Measurements from ENCODE around the gene LRRC27. TPM values are rescaled to one million over a fixed set of nuclear protein-coding genes. Genes with fewer than 3 reads are reported as not detected.

Gene LRRC27
- total and polyA plus RNA-seq, 2 donors (not counting 1 experiment from before 2014, with no cell fraction given), result 23.6 to 25.6 TPM

- 16% methylated on average over 15 of the region's 23 CpGs for WGBS (ENCODE audit: insufficient coverage)
- Histone ChIP-seq H3K27ac (ENCODE audit: low read length in 2 of 2) (peak overlapping the region in 1 of 2 donors; percentile 58), H3K9ac (ENCODE audit: low read length) (peak overlapping the region; percentile 93), H3K79me2 (ENCODE audit: control insufficient read depth, insufficient read depth, low read length) (peaks cover 40% of the 10 kb centered on the region), H3K9me3 (ENCODE audit: control extremely low read depth in 1 of 3, control insufficient read depth in 2 of 3, insufficient read depth in 1 of 3, low read length in 2 of 3) (no peaks in the 10 kb centered on the region), H3K27me3 (replicated peaks in 1 of 4; ENCODE audit: control extremely low read depth in 1 of 4, control insufficient read depth in 3 of 4, insufficient read depth in 4 of 4, low read length in 3 of 4) (no peaks in the 10 kb centered on the region), H3K4me1 (ENCODE audit: control insufficient read depth in 2 of 2, insufficient read depth in 2 of 2, low read length in 2 of 2) (peaks cover 32 to 41% of the 10 kb centered on the region in 2 donors), H2AFZ (ENCODE audit: insufficient read depth, low read depth, low read length, poor library complexity, severe bottlenecking) (peak overlapping the region; percentile 56), H4K20me1 (ENCODE audit: control insufficient read depth, insufficient read depth, low read length, poor library complexity, severe bottlenecking) (peaks cover 15% of the 10 kb centered on the region), H3K36me3 (replicated peaks in 1 of 2; ENCODE audit: control extremely low read depth in 1 of 2, control insufficient read depth in 1 of 2, extremely low read depth in 1 of 2, insufficient read depth in 2 of 2, low read length in 1 of 2) (peaks cover 0 to 2% of the 10 kb centered on the region in 2 experiments), H3K4me3 (ENCODE audit: control extremely low read depth in 1 of 5, extremely low read depth in 1 of 5, insufficient read depth in 1 of 5, low read depth in 2 of 5, low read length in 4 of 5) (peak overlapping the region; percentile 41 to 95 (median 90)), H3K4me2 (replicated peaks; ENCODE audit: low read depth, low read length, poor library complexity, severe bottlenecking) (peak overlapping the region; percentile 75)
- POLR2A ChIA-PET, result interaction anchor here (0.7 kb wide), 2 partner anchors 22 to 67 kb away, joined by 3 to 4 read pairs; partner anchors contain the start of gene PWWP2B
- CTCF ChIA-PET, result interaction anchor here (0.7 kb wide), 1 partner anchor 304 kb away, joined by 4 read pairs; no protein-coding TSS in a partner anchor
- peaks cover 70% of the 10 kb centered on the region for H3K4me1 Mint-ChIP-seq
- H3K9me3 Mint-ChIP-seq (ENCODE audit: insufficient read depth), result no peaks in the 10 kb centered on the region
- H3K27me3 Mint-ChIP-seq, result no peaks in the 10 kb centered on the region
- intact Hi-C loops (cut with micrococcal nuclease), result loop anchor here (5.0 kb wide), 2 partner anchors 262 to 932 kb away; no protein-coding TSS in a partner anchor
- TF ChIP-seq EZH2 (IDR thresholded peaks at IDR 0.05; ENCODE audit: borderline replicate concordance, insufficient read depth, low read depth, low read length, poor library complexity, severe bottlenecking) (no peak), CTCF (IDR thresholded peaks at IDR 0.05) (no peak)
- peak overlapping the region; percentile 83 for H3K4me3 Mint-ChIP-seq
- ATAC-seq (ENCODE audit: low read depth) (no peak), DNase-seq (peak; percentile 32)
- peak overlapping the region; percentile 68 for H3K27ac Mint-ChIP-seq
Observed at GRCh38 chr10:132329565-132330485, 2.2 kb upstream of the LRRC27 start.
